Smooth muscle cell (in vitro differentiated cells): ENCODE measurements around the gene KCNK1. TPM values are rescaled to one million over a fixed set of nuclear protein-coding genes. Genes with fewer than 3 reads are reported as not detected.

ENCODE experiments used
- DNase-seq: peaks from one replicate; lab custom pipeline; 2025; ENCODE audit not compliant: unreplicated experiment; lab: John Stamatoyannopoulos, UW
- H2AFZ ChIP-seq: fragments of 200-600 bp; sonication (generic); 2 replicates; pipeline ENCODE4 v1.6.0; 2016; ENCODE audit warnings: antibody characterized with exemption, low read depth, mild to moderate bottlenecking
- H3F3A ChIP-seq: fragments of 200-600 bp; sonication (generic); 2 replicates; pipeline ENCODE4 v1.6.0; 2017; ENCODE audit warnings: antibody characterized with exemption, low read depth
- H3K27ac ChIP-seq: fragments of 200-600 bp; sonication (generic); 2 replicates; pipeline ENCODE4 v1.5.1; 2016; ENCODE audit warnings: low read depth, mild to moderate bottlenecking
- H3K27me3 ChIP-seq: fragments of 200-600 bp; sonication (generic); 2 replicates; pipeline ENCODE4 v1.6.1; 2016; ENCODE audit warnings: low read depth, mild to moderate bottlenecking
- H3K36me3 ChIP-seq: fragments of 200-600 bp; sonication (generic); 2 replicates; pipeline ENCODE4 v1.5.1; 2016; ENCODE audit warnings: low read depth
- H3K4me1 ChIP-seq: fragments of 200-600 bp; sonication (generic); 2 replicates; pipeline ENCODE4 v1.5.1; 2016; ENCODE audit warnings: low read depth
- H3K4me2 ChIP-seq: fragments of 200-600 bp; sonication (generic); 2 replicates; pipeline ENCODE4 v1.6.0; 2016; ENCODE audit warnings: mild to moderate bottlenecking
- H3K4me3 ChIP-seq: fragments of 200-600 bp; sonication (generic); 2 replicates; pipeline ENCODE4 v1.5.1; 2016; ENCODE audit warnings: mild to moderate bottlenecking
- H3K79me2 ChIP-seq: fragments of 200-600 bp; sonication (generic); 2 replicates; pipeline ENCODE4 v1.6.0; 2016; ENCODE audit warnings: low read depth, mild to moderate bottlenecking
- H3K9ac ChIP-seq: fragments of 200-600 bp; sonication (generic); 2 replicates; pipeline ENCODE4 v1.6.0; 2016; ENCODE audit warnings: low read depth
- H3K9me3 ChIP-seq: fragments of 200-600 bp; sonication (generic); replicated peaks from 2 replicates; pipeline ENCODE4 v1.5.1; 2016; ENCODE audit warnings: low read depth
- H4K20me1 ChIP-seq: fragments of 200-600 bp; sonication (generic); 2 replicates; pipeline ENCODE4 v1.6.0; 2016; ENCODE audit warnings: low read depth
- WGBS: methylation state at CpG from one replicate; pipeline ENCODE4 v1.1.7; 2016; ENCODE audit warnings: low lambda C conversion rate; 5-methylcytosine and 5-hydroxymethylcytosine counted together
- polyA plus RNA-seq: library from polyadenylated mRNA; unstranded; fragments of >200 nt; fragmentation: Nextera tagmentation; extraction: Ambion mirVana; gene quantifications from 2 replicates; pipeline ENCODE4 v1.2.1, GENCODE V29; 2016
- total RNA-seq: library from RNA; depleted of rRNA; stranded (reverse); fragments of >200 nt; gene quantifications from 2 replicates; pipeline ENCODE4 v1.2.3, GENCODE V29; 2014
- TF ChIP-seq, protein P1 (sequence below): fragments of 200-600 bp; sonication (generic); IDR thresholded peaks from 2 replicates; pipeline ENCODE4 v1.5.1; 2017; ENCODE audit warnings: borderline replicate concordance, mild to moderate bottlenecking, antibody characterized with exemption; ENCODE audit not compliant: insufficient read depth, poor library complexity, severe bottlenecking

KCNK1 gene
- total and polyA plus RNA-seq, 2 experiments from 2014 or later, result 16.6 to 16.8 TPM

DNA sequence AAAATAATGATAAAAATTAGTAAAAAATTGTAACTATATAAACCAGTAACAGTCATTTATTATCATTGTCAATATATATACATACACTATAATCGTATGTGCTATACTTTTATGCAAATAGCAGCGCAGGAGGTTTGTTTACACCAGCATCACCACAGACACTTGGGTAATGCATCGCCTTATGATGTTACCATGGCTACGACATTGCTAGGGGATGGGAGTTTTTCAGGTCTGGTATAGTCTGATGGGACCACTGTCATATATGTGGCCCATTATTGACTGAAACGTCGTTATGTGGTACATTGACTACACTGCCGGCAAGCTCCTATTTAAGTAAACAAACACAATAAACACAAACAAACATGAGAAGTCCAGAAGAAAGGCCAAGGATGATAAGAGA lies 45.6 kb downstream of the KCNK1 start:
- TF ChIP-seq, protein P1, sequence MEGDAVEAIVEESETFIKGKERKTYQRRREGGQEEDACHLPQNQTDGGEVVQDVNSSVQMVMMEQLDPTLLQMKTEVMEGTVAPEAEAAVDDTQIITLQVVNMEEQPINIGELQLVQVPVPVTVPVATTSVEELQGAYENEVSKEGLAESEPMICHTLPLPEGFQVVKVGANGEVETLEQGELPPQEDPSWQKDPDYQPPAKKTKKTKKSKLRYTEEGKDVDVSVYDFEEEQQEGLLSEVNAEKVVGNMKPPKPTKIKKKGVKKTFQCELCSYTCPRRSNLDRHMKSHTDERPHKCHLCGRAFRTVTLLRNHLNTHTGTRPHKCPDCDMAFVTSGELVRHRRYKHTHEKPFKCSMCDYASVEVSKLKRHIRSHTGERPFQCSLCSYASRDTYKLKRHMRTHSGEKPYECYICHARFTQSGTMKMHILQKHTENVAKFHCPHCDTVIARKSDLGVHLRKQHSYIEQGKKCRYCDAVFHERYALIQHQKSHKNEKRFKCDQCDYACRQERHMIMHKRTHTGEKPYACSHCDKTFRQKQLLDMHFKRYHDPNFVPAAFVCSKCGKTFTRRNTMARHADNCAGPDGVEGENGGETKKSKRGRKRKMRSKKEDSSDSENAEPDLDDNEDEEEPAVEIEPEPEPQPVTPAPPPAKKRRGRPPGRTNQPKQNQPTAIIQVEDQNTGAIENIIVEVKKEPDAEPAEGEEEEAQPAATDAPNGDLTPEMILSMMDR, result no peak
- WGBS, result 95% methylated on average over 7 of the region's 7 CpGs

DNA sequence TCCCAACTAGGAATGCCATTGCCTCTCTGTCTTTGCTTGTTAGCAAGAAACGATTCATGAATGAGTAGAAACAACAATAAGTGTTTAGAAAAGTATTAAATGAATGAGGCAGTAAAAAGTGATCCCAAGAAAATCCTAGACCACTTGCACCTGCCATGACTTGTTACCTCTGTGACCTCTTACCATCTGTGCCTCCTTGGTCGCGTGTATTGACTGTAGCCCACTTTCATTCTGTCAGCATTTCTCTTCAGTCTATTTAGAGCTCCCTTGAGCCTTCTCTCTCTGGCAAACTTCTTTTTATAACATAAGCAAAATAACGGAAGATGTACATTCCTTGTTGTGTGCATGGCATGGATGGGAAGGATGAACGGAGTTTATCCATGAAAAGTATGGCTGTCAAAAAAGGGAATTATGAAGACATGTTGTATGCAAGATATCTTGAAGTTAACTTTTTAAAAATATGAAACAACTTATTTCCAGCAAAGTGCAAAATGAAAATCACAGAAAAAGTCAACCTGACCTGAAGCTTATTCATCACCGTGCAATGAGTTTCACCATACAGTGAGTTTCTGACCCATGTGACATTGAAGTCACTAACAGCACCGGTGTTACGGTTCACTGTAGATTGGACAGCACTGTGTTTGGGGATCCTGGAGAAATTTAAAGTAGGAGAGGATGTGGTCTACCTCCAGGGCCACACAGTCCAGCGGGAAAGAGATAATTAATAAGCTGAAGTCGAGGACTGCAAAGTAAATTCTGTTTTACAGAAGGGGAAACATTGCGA lies 47.7 kb downstream of the KCNK1 start:
- no peaks in the 10 kb centered on the region for H4K20me1 ChIP-seq
- peaks cover 4% of the 10 kb centered on the region for H3K79me2 ChIP-seq
- H3K4me3 ChIP-seq, result no peak overlapping the region
- H3K27me3 ChIP-seq, result no peaks in the 10 kb centered on the region
- H2AFZ ChIP-seq, result no peak overlapping the region
- WGBS, result 97% methylated on average over 11 of the region's 11 CpGs
- H3K4me1 ChIP-seq, result peaks cover 4% of the 10 kb centered on the region
- no peak overlapping the region for H3K9ac ChIP-seq
- no peaks in the 10 kb centered on the region for H3K36me3 ChIP-seq
- H3K27ac ChIP-seq, result no peak overlapping the region
- H3K4me2 ChIP-seq, result no peak overlapping the region
- H3F3A ChIP-seq, result no peaks in the 10 kb centered on the region
- DNase-seq, result no peak
- TF ChIP-seq, protein P1, result no peak
- no peaks in the 10 kb centered on the region for H3K9me3 ChIP-seq

More for the DNA sequence above, 45.6 kb downstream of the KCNK1 start:
- Histone ChIP-seq H3K9ac (no peak overlapping the region), H3K4me1 (peaks cover 10% of the 10 kb centered on the region), H3K4me2 (no peak overlapping the region), H3K4me3 (no peak overlapping the region), H3K27ac (no peak overlapping the region), H3K36me3 (no peaks in the 10 kb centered on the region), H3K79me2 (peaks cover 4% of the 10 kb centered on the region), H3F3A (no peaks in the 10 kb centered on the region), H3K27me3 (no peaks in the 10 kb centered on the region), H2AFZ (no peak overlapping the region), H3K9me3 (no peaks in the 10 kb centered on the region), H4K20me1 (peaks cover 10% of the 10 kb centered on the region)
- no peak for DNase-seq

DNA sequence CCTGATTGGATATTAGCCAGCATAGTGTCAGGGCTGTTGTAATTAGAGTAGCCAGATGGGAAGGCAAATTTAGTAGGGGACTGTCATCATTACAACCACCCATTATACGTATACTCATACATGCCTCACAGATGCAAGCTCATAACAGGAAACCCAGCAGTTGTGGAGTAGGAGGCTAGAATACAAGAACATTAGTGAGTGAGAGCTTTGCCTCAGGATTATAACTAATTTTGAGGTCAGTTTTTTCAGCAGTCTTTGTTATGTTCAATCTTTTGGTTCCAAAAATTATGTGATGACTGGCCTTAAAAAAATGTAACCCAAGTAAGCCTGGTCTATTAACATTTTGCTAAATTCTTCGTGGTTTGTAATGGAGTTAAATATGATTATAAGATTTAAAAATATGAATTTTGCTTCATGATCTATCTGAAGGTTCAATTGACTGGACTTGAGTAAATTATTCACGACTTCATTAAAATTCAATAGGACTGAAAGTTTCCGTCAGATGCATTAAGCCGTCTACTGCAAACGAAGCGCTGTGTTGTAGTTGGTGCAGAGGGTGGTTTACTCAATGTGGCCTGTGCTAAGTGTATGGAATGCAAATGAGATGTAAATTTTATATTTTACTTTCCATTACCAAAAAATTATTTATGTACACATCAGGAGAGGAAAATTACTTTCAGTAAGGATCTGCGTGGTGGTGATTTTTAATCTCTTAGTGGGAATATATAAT lies 48.8 kb downstream of the KCNK1 start:
- H3K4me1 ChIP-seq, result peaks cover 4% of the 10 kb centered on the region
- no peak for DNase-seq
- TF ChIP-seq, protein P1, result no peak
- H3K27ac ChIP-seq, result no peak overlapping the region
- no peaks in the 10 kb centered on the region for H3K9me3 ChIP-seq
- WGBS, result 85% methylated on average over 8 of the region's 8 CpGs
- H4K20me1 ChIP-seq, result no peaks in the 10 kb centered on the region
- no peak overlapping the region for H3K4me3 ChIP-seq
- no peak overlapping the region for H3K4me2 ChIP-seq
- no peak overlapping the region for H3K9ac ChIP-seq
- no peaks in the 10 kb centered on the region for H3K27me3 ChIP-seq
- H3K79me2 ChIP-seq, result peaks cover under 1% of the 10 kb centered on the region
- no peaks in the 10 kb centered on the region for H3K36me3 ChIP-seq
- no peaks in the 10 kb centered on the region for H3F3A ChIP-seq
- H2AFZ ChIP-seq, result no peak overlapping the region
